AG04450 (cell line): ENCODE results near the gene TTC23L. TPM values are rescaled to one million over a fixed set of nuclear protein-coding genes. Genes with fewer than 3 reads are reported as not detected.

Experiments used
- CTCF ChIA-PET: fragments of 300-600, 350-600 bp; formaldehyde crosslinking; extraction: SDS; loops from one replicate; lab custom pipeline; 2022; ENCODE audit warnings: antibody characterized with exemption, inconsistent platforms; lab: Charles Lee
- POLR2A ChIA-PET: fragments of 350-600 bp; formaldehyde crosslinking; extraction: SDS; loops from one replicate; lab custom pipeline; 2021; ENCODE audit warnings: antibody characterized with exemption, inconsistent platforms; lab: Yijun Ruan, JAX
- DNase-seq: peaks from one replicate; pipeline ENCODE4 v3.0.0-alpha.2; 2011; ENCODE audit warnings: low read depth, low spot score
- H3K27ac ChIP-seq: one replicate; pipeline ENCODE4 v1.5.1; 2012; ENCODE audit warnings: low read depth, low read length, control low read depth
- H3K27me3 ChIP-seq: one replicate; pipeline ENCODE4 v1.6.0; 2012; ENCODE audit warnings: low read length; ENCODE audit not compliant: control insufficient read depth, insufficient read depth
- H3K4me3 ChIP-seq: 2 replicates; pipeline ENCODE4 v1.5.1; 2011; ENCODE audit warnings: mild to moderate bottlenecking, low read depth, low read length, control low read depth
- H3K9me3 ChIP-seq: 2 replicates; pipeline ENCODE4 v1.5.1; 2012; ENCODE audit warnings: low read length; ENCODE audit not compliant: control insufficient read depth, insufficient read depth
- CTCF ChIP-seq: IDR thresholded peaks from 2 replicates; pipeline ENCODE4 v1.5.1; 2011; ENCODE audit warnings: low read depth, low read length, control low read depth, inconsistent platforms
- polyA plus RNA-seq: library from polyadenylated mRNA; depleted of rRNA; stranded (reverse); fragments of >200 nt; gene quantifications from 2 replicates; pipeline ENCODE4 v1.2.3, GENCODE V29; 2011

Gene TTC23L
- polyA plus RNA-seq, 1 experiment = 0.16 TPM

- Histone ChIP-seq H3K4me3 (no peak overlapping the region), H3K27me3 (no peaks in the 10 kb centered on the region), H3K9me3 (no peaks in the 10 kb centered on the region), H3K27ac (no peak overlapping the region)
- no peak for DNase-seq
- TF ChIP-seq CTCF = no peak
- CTCF ChIA-PET = interaction anchor here (2.5 kb wide), 1 partner anchor 66 kb away, joined by 8 read pairs; no protein-coding TSS in a partner anchor
- POLR2A ChIA-PET = interaction anchor here (0.5 kb wide), 1 partner anchor 1267 kb away, joined by 5 read pairs; no protein-coding TSS in a partner anchor
Measured at GRCh38 chr5:34832568-34832967, 6.4 kb upstream of the TTC23L start.

DNA sequence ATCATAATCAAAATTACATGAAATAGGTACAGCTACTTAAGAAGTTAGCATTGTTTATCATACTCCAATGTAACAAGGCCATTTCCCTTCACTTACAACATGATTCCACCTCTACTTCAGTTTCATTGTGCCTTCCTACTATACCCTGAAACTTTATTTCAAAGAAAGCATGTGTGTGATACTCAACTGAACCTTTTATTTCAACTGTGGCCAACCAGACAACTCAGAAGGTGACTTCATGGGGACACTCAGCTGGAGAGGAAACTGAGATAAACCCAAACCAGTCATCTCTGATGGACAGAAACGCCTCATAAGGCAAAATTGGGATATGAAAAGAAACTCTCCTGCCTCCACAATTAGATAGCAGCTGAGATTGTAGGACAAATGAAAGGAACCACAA, 5.9 kb upstream of the TTC23L start:
- ChIA-PET POLR2A (interaction anchor here (0.5 kb wide), 1 partner anchor 1268 kb away, joined by 5 read pairs; no protein-coding TSS in a partner anchor), CTCF (interaction anchor here (2.5 kb wide), 1 partner anchor 65 kb away, joined by 8 read pairs; no protein-coding TSS in a partner anchor)
- Histone ChIP-seq H3K27me3 (no peaks in the 10 kb centered on the region), H3K27ac (no peak overlapping the region), H3K9me3 (no peaks in the 10 kb centered on the region), H3K4me3 (no peak overlapping the region)
- TF ChIP-seq CTCF = no peak
- DNase-seq = no peak

GRCh38 chr5:34833976-34834793, 4.8 kb upstream of the TTC23L start:
- CTCF ChIA-PET = interaction anchor here (1.0 to 2.5 kb wide), 3 partner anchors 64 to 348 kb away, joined by 3 to 8 read pairs (median 3); no protein-coding TSS in a partner anchor
- Histone ChIP-seq H3K4me3 (no peak overlapping the region), H3K27ac (no peak overlapping the region), H3K27me3 (no peaks in the 10 kb centered on the region), H3K9me3 (no peaks in the 10 kb centered on the region; the same call in 1 of the 2 replicates)
- POLR2A ChIA-PET = no interaction called here
- TF ChIP-seq CTCF = no peak
- no peak for DNase-seq

GRCh38 chr5:34834794-34835089, 4.2 kb upstream of the TTC23L start:
- no peak for DNase-seq

More at GRCh38 chr5:34834794-34835089, 4.2 kb upstream of the TTC23L start:
- no peaks in the 10 kb centered on the region; the same call in 1 of the 2 replicates for H3K9me3 ChIP-seq
- CTCF ChIA-PET = interaction anchor here (1.0 to 2.5 kb wide), 3 partner anchors 64 to 349 kb away, joined by 3 to 8 read pairs (median 3); no protein-coding TSS in a partner anchor
- POLR2A ChIA-PET = interaction anchor here (0.6 kb wide), 1 partner anchor 179 kb away, joined by 3 read pairs; no protein-coding TSS in a partner anchor
- TF ChIP-seq CTCF = no peak
- H3K27me3 ChIP-seq = no peaks in the 10 kb centered on the region
- H3K4me3 ChIP-seq = no peak overlapping the region
- no peak overlapping the region for H3K27ac ChIP-seq
